HK-2 (cell line): ENCODE data around the gene DYNC2I2.
"Not testable (repeated sequence)": the region's sequence is repeated elsewhere in the genome, so short reads cannot be mapped to it uniquely, and the experiment has no call there.

Experiments used
- DNase-seq: peaks from one replicate; pipeline ENCODE4 v3.0.0-alpha.2; 2018; ENCODE audit not compliant: unreplicated experiment

Gene DYNC2I2

GRCh38 chr9:128656416-128657343, at the start of gene DYNC2I2:
Gene DYNC2I2 (minus strand): TSS chr9:128656847. CDS start chr9:128656726, 121 bp downstream.
- peak; percentile 88 for DNase-seq

DNA sequence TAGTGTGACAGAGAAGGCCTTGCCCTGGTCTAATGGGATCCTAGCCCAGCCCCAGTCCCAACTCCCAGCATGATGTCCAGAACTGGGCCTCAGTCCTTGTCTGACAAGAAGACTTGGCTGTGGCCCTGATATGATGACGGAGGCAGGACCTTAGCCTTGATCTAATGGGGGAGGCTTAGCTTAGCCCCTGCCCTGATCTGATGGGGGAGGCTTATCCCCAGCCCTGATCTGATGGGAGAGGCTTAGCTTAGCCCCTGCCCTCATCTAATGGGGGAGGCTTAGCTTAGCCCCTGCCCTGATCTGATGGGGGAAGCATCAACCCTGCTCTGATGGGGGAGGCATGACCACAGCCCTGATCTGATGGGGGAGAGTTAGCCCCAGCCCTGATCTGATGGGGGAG, 49.4 kb upstream of the DYNC2I2 start:
- no peak for DNase-seq

DNA sequence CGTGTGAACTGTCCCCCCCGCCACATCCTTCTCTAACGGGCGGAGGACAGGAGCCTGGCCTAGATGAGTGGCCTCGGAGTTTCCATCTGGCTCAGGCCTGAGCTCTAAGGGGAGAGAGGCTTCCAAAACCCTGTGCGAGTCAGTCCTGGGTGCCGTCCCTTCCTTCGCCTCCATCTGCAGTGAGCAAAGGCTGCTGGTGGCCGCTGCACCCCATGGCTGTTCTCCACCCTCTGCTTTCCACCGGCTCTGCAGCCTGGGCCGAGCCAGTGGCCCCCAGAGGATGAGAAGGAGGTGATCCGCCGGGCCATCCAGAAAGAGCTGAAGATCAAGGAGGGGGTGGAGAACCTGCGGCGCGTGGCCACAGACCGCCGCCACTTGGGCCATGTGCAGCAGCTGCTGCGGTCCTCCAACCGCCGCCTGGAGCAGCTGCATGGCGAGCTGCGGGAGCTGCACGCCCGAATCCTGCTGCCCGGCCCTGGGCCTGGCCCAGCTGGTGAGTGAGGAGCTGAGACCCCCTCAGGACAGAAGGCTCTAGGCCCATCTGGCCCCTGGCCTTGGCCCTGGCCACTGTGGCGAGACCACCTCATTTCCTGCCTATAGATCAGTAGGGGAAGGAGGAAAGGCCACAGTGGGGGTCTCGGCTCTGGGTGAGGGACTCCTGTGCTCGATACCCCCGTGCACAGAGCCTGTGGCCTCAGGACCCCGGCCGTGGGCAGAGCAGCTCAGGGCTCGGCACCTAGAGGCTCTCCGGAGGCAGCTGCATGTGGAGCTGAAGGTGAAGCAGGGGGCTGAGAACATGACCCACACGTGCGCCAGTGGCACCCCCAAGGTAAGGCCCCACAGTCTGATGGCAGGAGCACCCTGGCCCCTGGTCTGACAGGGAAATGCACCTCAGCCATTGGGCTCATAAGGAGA, 48.7 kb upstream of the DYNC2I2 start:
- DNase-seq = no peak

DNA sequence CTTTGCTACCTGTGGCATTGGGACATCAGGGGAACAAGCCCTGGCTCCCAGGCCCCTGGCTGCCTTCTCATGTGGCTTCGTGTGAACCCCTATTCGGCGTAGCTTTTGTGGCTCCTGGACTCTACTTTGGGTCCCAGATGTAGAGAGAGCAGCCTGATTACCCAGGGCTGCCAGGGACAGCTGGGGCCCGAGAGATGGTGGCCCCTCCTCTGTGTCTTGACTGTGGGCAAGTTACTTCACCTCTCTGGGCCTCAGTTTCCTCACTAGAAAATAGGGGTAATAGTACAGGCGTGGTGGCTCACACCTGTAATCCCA, 47.7 kb upstream of the DYNC2I2 start:
- DNase-seq = no peak

DNA sequence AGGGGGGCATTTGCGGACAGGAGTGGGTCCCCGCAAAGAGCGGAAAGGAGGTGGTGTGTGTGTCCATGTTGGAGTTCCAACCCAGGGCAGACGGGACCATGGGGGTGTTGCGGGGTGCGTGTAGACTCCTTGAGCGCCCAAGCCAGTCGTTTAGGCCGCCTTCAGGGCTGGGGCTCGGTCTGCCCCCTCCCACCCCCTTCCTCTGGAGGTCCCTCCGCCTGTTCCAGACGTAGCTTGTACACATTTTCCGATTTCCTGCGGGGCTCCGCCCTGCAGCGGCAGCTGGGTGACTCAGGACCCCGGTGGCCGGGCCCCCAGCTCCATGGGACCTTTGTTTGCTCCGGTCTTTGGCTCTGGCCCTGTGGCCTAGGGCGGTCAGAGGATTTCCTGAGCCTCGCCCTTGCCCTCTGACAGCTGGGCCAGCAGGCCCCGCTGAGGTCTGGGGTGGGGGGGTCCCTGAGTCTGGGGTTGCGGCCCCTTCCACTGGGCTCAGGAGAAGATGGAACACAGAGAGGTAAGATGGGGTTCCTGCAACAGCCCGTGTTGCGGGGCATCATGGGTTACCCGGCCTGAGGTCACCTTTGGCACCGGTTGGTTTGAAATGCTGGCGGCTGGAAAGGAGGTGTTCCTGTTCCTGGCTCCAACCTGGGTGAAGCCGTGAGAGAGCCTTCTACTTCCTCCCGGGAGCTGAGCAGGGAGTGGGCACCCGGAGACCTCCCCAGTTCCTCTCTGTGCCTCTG, 47.1 kb upstream of the DYNC2I2 start:
- DNase-seq = no peak

DNA sequence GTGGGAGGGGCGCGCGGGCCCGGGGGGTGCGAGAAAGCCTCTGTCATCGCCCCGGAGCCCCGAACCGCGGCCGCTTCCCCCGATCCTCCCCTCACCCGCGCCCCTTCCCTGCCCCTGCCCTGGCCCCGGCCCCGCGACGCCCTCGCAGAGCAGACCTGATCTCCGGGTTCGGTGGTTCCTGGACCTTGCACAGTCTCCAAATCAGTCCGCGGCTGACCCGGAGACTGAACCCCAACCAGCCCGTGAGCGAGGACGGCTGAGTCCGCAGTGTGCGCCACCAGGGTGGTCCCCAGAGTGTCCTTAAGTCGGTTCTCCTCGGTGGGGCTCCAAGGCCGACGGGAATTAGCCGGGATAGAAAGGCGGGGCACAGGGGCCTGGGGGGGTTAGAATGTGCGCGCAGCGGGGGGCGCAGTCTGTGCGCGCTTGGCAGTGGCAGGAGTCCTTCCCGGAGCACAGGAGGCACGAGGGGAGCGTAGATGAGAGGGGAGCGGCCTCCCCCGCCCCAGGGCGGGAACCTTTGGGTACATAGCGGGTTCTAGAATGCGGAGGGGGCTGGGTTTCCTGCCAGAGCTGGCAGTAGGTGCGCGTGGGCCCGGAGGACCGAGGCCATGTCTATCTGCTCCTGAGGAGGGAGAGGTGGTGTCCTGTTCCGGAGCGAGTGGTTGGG, 46.4 kb upstream of the DYNC2I2 start:
- peak; percentile 57 for DNase-seq

DNA sequence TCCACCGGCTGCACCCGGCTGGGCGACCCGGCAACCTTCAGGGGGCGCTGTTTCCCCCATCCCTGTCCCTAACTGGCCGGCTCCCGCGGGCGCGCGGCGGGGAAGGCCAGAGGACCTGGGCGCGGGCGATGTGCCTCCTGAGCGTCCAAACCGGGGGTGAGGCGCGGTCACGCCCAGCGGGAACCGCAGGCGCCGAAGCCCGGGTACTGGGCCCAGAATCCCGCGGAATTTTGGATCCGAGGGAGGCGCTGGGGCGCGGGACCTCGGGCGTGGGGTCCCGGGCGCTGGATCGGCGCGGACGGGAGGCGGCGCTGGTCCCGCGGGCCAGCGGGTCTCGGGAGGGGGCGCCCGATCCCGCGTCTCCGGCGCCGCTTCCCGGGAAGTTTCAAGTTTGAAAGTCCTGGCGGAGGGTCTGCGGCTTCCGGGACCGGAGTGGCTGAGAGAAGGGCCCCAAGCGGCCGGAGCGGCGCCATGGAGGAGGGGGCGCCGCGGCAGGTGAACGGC, 45.9 kb upstream of the DYNC2I2 start, which contains the start of gene PKN3:
TSS of gene PKN3 (plus strand) at position 59 of the 504 bp plus-strand sequence. CDS start at position 472, 413 bp downstream.
- DNase-seq = peak; percentile 96

DNA sequence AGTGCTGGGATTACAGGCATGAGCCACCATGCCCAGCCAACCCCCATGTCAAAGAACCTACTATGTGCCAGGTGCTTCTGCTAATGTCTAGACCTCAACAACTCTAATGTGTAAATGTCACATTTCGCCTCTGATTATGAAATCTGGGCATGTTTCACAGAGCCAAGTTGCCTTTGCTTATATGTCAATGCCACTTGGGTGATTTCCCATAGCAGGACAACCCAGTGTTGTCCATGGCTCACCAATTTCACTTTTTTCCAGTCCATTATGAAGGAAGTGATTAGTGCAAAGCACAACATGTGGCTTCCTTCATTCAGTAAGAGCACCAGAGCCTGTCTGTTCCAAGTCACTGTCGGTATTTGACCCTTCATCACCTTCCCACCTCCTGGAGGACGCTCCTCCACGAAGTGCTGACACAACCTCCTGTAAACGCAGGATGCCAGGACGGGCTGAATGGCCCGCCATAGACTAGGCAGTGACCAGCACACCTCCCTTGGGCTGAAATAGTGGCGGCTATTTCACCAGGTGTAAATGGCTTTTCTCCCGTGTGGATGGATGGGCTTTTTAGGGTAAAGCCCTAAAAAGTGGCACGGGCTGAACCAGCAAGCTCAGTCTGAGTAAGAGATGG, 44.7 kb upstream of the DYNC2I2 start:
- no peak for DNase-seq

GRCh38 chr9:128699096-128699795, 42.6 kb upstream of the DYNC2I2 start:
- not testable (repeated sequence) for DNase-seq

- DNase-seq = no peak
Observed at GRCh38 chr9:128696923-128697707, 40.5 kb upstream of the DYNC2I2 start.

GRCh38 chr9:128694344-128694743, 37.7 kb upstream of the DYNC2I2 start:
- no peak for DNase-seq

DNA sequence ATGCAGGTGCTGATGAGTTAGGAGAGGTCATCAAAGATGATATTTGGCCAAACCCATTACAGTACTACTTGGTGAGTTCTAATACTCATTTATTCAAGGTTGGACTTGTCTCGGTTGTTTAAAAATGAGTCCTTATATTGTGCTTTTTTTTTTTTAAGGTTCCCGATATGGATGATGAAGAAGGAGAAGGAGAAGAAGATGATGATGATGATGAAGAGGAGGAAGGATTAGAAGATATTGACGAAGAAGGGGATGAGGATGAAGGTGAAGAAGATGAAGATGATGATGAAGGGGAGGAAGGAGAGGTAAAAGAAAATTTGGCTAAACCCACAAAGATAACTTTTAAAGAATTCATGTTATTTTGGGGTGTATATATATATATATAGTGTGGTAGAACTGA, 37.1 kb upstream of the DYNC2I2 start:
- DNase-seq = not testable (repeated sequence)

GRCh38 chr9:128690684-128691034, 34.0 kb upstream of the DYNC2I2 start:
- DNase-seq = no peak

DNA sequence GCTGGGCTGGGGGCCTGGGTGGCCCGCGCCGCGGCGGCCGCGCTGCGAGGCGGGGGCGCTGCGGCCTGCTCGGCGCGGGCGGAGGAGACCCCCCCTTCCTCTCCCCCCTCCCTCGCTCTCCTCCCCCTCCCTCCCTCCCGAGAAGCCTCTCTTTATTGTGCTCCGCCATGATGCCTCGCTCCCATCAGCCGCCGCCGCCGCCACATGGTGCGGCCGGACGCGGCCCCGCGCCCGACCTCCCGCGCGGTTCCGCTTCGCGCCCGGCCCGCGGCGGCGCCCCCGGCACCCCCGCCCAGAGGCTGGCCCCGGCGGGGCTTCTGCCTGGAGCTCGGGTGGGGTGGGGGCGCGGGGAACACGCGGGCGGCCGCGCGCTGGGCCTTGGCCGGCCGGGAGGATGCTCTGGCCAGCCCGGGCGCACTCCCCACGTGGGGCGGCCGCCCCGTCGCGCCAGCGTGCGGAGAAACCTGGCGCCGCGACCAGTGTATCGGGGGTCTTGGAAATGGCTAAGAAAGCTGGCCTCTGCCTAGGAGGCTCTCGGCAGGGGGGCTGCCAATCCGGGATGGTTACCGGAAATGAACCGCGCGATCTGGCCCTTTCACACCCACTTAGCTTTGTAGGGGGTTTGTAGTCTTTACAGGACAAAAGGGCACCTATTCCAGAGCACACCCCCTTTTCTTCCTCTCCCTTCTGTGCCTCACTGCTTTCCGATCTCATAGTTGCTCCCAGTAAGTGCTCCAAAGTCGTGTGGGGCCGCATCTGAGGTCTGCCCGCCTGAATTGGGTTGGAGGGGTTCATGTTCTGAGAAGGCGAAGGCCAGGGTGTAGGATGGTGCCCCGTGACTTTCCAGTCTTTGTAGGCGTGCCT, 33.4 kb upstream of the DYNC2I2 start:
- DNase-seq = peak; percentile 38

- no peak for DNase-seq
Observed at GRCh38 chr9:128689293-128689774, 32.7 kb upstream of the DYNC2I2 start.

GRCh38 chr9:128688501-128689292, 32.0 kb upstream of the DYNC2I2 start, which contains the start of gene SET:
Gene SET (plus strand): TSS chr9:128689222. CDS start chr9:128689583, 361 bp downstream.
- DNase-seq = peak; percentile 89

GRCh38 chr9:128687453-128687852, 30.8 kb upstream of the DYNC2I2 start:
- no peak for DNase-seq
